Mesenchymal stem cell (in vitro differentiated cells and primary cell): ENCODE measurements around the gene BMPR1A.
A peak's percentile ranks its signal among the peaks of the same experiment; 100 is the strongest.

Experiments
- DNase-seq: peaks from one replicate; pipeline ENCODE4 v3.0.0-alpha.2; 2013
- H2AFZ ChIP-seq: one replicate; pipeline ENCODE4 v1.6.1; 2013; ENCODE audit warnings: low read depth, mild to moderate bottlenecking, control low read depth, inconsistent platforms, low read length, moderate library complexity
- H2AK5ac ChIP-seq: 2 replicates; pipeline ENCODE4 v1.6.1; 2013; ENCODE audit warnings: low read length, moderate library complexity, mild to moderate bottlenecking, inconsistent platforms; ENCODE audit not compliant: severe bottlenecking
- H2BK120ac ChIP-seq: one replicate; pipeline ENCODE4 v1.6.1; 2013; ENCODE audit warnings: low read depth, mild to moderate bottlenecking, inconsistent platforms, low read length, moderate library complexity
- H2BK12ac ChIP-seq, 2 experiments: one replicate each; pipeline ENCODE4 v1.6.1; 2013; ENCODE audit warnings: inconsistent platforms in 2 of 2, low read length in 2 of 2, mild to moderate bottlenecking in 2 of 2, moderate library complexity in 2 of 2, control low read depth in 1 of 2
- H2BK15ac ChIP-seq: one replicate; pipeline ENCODE4 v1.6.1; 2013; ENCODE audit warnings: mild to moderate bottlenecking, low read depth, inconsistent platforms; ENCODE audit not compliant: poor library complexity, severe bottlenecking
- H2BK5ac ChIP-seq: 2 replicates; pipeline ENCODE4 v1.6.1; 2013; ENCODE audit warnings: low read depth, mild to moderate bottlenecking, low read length, control low read depth, inconsistent platforms; ENCODE audit not compliant: poor library complexity, severe bottlenecking
- H3K14ac ChIP-seq, 2 experiments: one replicate each; pipeline ENCODE4 v1.6.1; 2013; ENCODE audit warnings: inconsistent platforms in 2 of 2, low read length in 2 of 2, control low read depth in 1 of 2, mild to moderate bottlenecking in 1 of 2, moderate library complexity in 1 of 2
- H3K18ac ChIP-seq, 2 experiments: one replicate each; pipeline ENCODE4 v1.6.1; 2013; ENCODE audit warnings: inconsistent platforms in 2 of 2, low read length in 2 of 2, control low read depth in 1 of 2, low read depth in 1 of 2, mild to moderate bottlenecking in 1 of 2
- H3K23ac ChIP-seq, 2 experiments: one replicate each; pipeline ENCODE4 v1.6.1; 2013; ENCODE audit warnings: inconsistent platforms in 2 of 2, low read length in 2 of 2, mild to moderate bottlenecking in 2 of 2, moderate library complexity in 2 of 2, control low read depth in 1 of 2
- H3K27ac ChIP-seq: 2 replicates; pipeline ENCODE4 v1.5.1; 2013; ENCODE audit warnings: mild to moderate bottlenecking, moderate library complexity, low read length, control low read depth, inconsistent platforms; ENCODE audit not compliant: poor library complexity, severe bottlenecking
- H3K27me3 ChIP-seq, 2 experiments: 2 replicates each; pipeline versions ENCODE4 v1.6.1 to v1.7.0; 2013; ENCODE audit warnings: low read length in 2 of 2, mild to moderate bottlenecking in 2 of 2, moderate library complexity in 2 of 2, control low read depth in 1 of 2, inconsistent platforms in 1 of 2; ENCODE audit not compliant: control insufficient read depth in 1 of 2, insufficient read depth in 1 of 2
- H3K36me3 ChIP-seq, 2 experiments: 2 replicates each; pipeline versions ENCODE4 v1.6.1 to v1.7.0; 2013; ENCODE audit warnings: low read length in 2 of 2, control low read depth in 1 of 2, inconsistent platforms in 1 of 2, low read depth in 1 of 2, mild to moderate bottlenecking in 1 of 2; ENCODE audit not compliant: insufficient read depth in 2 of 2, control insufficient read depth in 1 of 2
- H3K4ac ChIP-seq, 2 experiments: one replicate each; pipeline ENCODE4 v1.6.1; 2013; ENCODE audit warnings: inconsistent platforms in 2 of 2, low read length in 2 of 2, mild to moderate bottlenecking in 2 of 2, moderate library complexity in 2 of 2, control low read depth in 1 of 2, low read depth in 1 of 2
- H3K4me1 ChIP-seq: 2 replicates; pipeline ENCODE4 v1.6.1; 2013; ENCODE audit warnings: low read depth, low read length, control low read depth; ENCODE audit not compliant: control insufficient read depth, insufficient read depth
- H3K4me2 ChIP-seq: 2 replicates; pipeline ENCODE4 v1.6.1; 2013; ENCODE audit warnings: low read length, mild to moderate bottlenecking, inconsistent platforms; ENCODE audit not compliant: poor library complexity, severe bottlenecking
- H3K4me3 ChIP-seq, 2 experiments: 2 replicates each; pipeline versions ENCODE4 v1.5.1 to v1.7.0; 2013; ENCODE audit warnings: low read length in 2 of 2, mild to moderate bottlenecking in 2 of 2, control low read depth in 1 of 2, low read depth in 1 of 2; ENCODE audit not compliant: insufficient read depth in 1 of 2
- H3K79me1 ChIP-seq: replicated peaks from 2 replicates; pipeline ENCODE4 v1.6.1; 2013; ENCODE audit warnings: mild to moderate bottlenecking, control low read depth, low read length, inconsistent platforms; ENCODE audit not compliant: poor library complexity, severe bottlenecking
- H3K9ac ChIP-seq: 2 replicates; pipeline ENCODE4 v1.7.0; 2013; ENCODE audit warnings: mild to moderate bottlenecking, low read length, moderate library complexity
- H3K9me3 ChIP-seq: 2 replicates; pipeline ENCODE4 v1.7.0; 2013; ENCODE audit warnings: mild to moderate bottlenecking, low read length; ENCODE audit not compliant: control insufficient read depth
- H4K8ac ChIP-seq: one replicate; pipeline ENCODE4 v1.6.1; 2013; ENCODE audit warnings: inconsistent platforms, mild to moderate bottlenecking, low read length, moderate library complexity
- H4K91ac ChIP-seq: one replicate; pipeline ENCODE4 v1.6.1; 2013; ENCODE audit warnings: mild to moderate bottlenecking, low read length, inconsistent platforms
- WGBS: methylation state at CpG from one replicate; pipeline ENCODE4 v1.1.7; 2013; ENCODE audit warnings: mixed read lengths; 5-methylcytosine and 5-hydroxymethylcytosine counted together

Gene BMPR1A

GRCh38 chr10:86755740-86756510 lies 494 bp upstream of the BMPR1A start:
- H4K8ac ChIP-seq = peak overlapping the region; percentile 83
- peak overlapping the region; percentile 67 for H2AFZ ChIP-seq
- peak overlapping the region; percentile 67 for H3K4me2 ChIP-seq
- peak overlapping the region; percentile 77 for H3K27ac ChIP-seq
- no peaks in the 10 kb centered on the region for H3K9me3 ChIP-seq
- H3K23ac ChIP-seq = peak overlapping the region in 1 of 2 experiments; percentile 34
- H2BK5ac ChIP-seq = peak overlapping the region; percentile 85
- peaks cover 15% of the 10 kb centered on the region for H3K79me1 ChIP-seq
- peaks cover 11% of the 10 kb centered on the region for H3K4me1 ChIP-seq
- H2BK120ac ChIP-seq = peak overlapping the region; percentile 99
- H4K91ac ChIP-seq = peak overlapping the region; percentile 86
- peak overlapping the region in 1 of 2 experiments; percentile 21 for H2BK12ac ChIP-seq
- H3K36me3 ChIP-seq = no peaks in the 10 kb centered on the region
- peak; percentile 91 for DNase-seq
- H3K27me3 ChIP-seq = no peaks in the 10 kb centered on the region
- H3K14ac ChIP-seq = peak overlapping the region in 1 of 2 experiments; percentile 94
- peak overlapping the region; percentile 87 for H2BK15ac ChIP-seq
- H3K4me3 ChIP-seq = peak overlapping the region; percentile 83 to 88
- H2AK5ac ChIP-seq = no peak overlapping the region
- WGBS = under 1% methylated on average over 51 of the region's 89 CpGs
- peak overlapping the region; percentile 90 to 95 for H3K4ac ChIP-seq
- peak overlapping the region; percentile 99 for H3K9ac ChIP-seq
- H3K18ac ChIP-seq = peak overlapping the region; percentile 95 to 97

GRCh38 chr10:86757113-86757972 lies 924 bp downstream of the BMPR1A start:
- WGBS = under 1% methylated on average over 44 of the region's 47 CpGs
- no peak overlapping the region for H2BK5ac ChIP-seq

GRCh38 chr10:86758189-86759072 lies 2.0 kb downstream of the BMPR1A start:
- H3K9me3 ChIP-seq = no peaks in the 10 kb centered on the region

More at GRCh38 chr10:86757113-86757972, 924 bp downstream of the BMPR1A start:
- peak overlapping the region; percentile 22 for H3K4me2 ChIP-seq
- peak overlapping the region; percentile 77 to 97 for H3K14ac ChIP-seq
- peak overlapping the region; percentile 45 for H4K8ac ChIP-seq
- no peak overlapping the region for H2AK5ac ChIP-seq
- H3K23ac ChIP-seq = peak overlapping the region in 1 of 2 experiments; percentile 99
- H3K4ac ChIP-seq = peak overlapping the region; percentile 88 to 97
- H2BK15ac ChIP-seq = peak overlapping the region; percentile 55
- peak overlapping the region; percentile 95 for H3K9ac ChIP-seq
- H3K36me3 ChIP-seq = no peaks in the 10 kb centered on the region
- H3K27ac ChIP-seq = peak overlapping the region; percentile 64
- peak overlapping the region; percentile 92 to 95 for H3K4me3 ChIP-seq
- peaks cover 7% of the 10 kb centered on the region for H3K4me1 ChIP-seq
- no peaks in the 10 kb centered on the region for H3K9me3 ChIP-seq
- peak; percentile 84 for DNase-seq
- H2BK12ac ChIP-seq = peak overlapping the region in 1 of 2 experiments; percentile 59
- H3K27me3 ChIP-seq = no peaks in the 10 kb centered on the region
- H3K79me1 ChIP-seq = peaks cover 15% of the 10 kb centered on the region
- H4K91ac ChIP-seq = peak overlapping the region; percentile 92
- H3K18ac ChIP-seq = peak overlapping the region; percentile 96 to 100
- H2BK120ac ChIP-seq = peak overlapping the region; percentile 90
- peak overlapping the region; percentile 87 for H2AFZ ChIP-seq

More at GRCh38 chr10:86758189-86759072, 2.0 kb downstream of the BMPR1A start:
- Histone ChIP-seq H3K18ac (no peak overlapping the region), H3K79me1 (peaks cover 9% of the 10 kb centered on the region), H2BK120ac (no peak overlapping the region), H2AFZ (no peak overlapping the region), H2BK15ac (no peak overlapping the region), H3K14ac (no peak overlapping the region), H2BK5ac (no peak overlapping the region), H3K9ac (peak overlapping the region; percentile 95), H4K8ac (no peak overlapping the region), H3K4me3 (peak overlapping the region in 1 of 2 experiments; percentile 92), H3K4me2 (peak overlapping the region; percentile 68), H2AK5ac (no peak overlapping the region), H3K4ac (no peak overlapping the region), H3K27ac (no peak overlapping the region), H3K27me3 (no peaks in the 10 kb centered on the region), H3K23ac (no peak overlapping the region), H3K4me1 (peaks cover 4% of the 10 kb centered on the region), H4K91ac (no peak overlapping the region), H2BK12ac (no peak overlapping the region), H3K36me3 (no peaks in the 10 kb centered on the region)
- WGBS = 2% methylated on average over 6 of the region's 9 CpGs
- DNase-seq = peak; percentile 51
